ENCODE results near the gene RNF144A. TPM values are rescaled to one million over a fixed set of nuclear protein-coding genes. Genes with fewer than 3 reads are reported as not detected.

RNF144A gene
- total and polyA plus RNA-seq, 2 experiments from 2014 or later, result 2.8 to 14.7 TPM

- TF ChIP-seq ZNF462 (CRISPR knock-in tag; IDR thresholded peaks at IDR 0.05) (no peak), REST (IDR thresholded peaks at IDR 0.05; ENCODE audit: unreplicated experiment) (no peak), POLR2AphosphoS5 (IDR thresholded peaks at IDR 0.05; ENCODE audit: low read depth) (no peak)
These were observed 60.6 kb downstream of the RNF144A start (continued) for GRCh38 chr2:6977786-6978185.

GRCh38 chr2:6978991-6979390, 61.8 kb downstream of the RNF144A start:
- Histone ChIP-seq H3K4me1 (ENCODE audit: insufficient read depth) (no peaks in the 10 kb centered on the region), H3K4me3 (no peak overlapping the region), H4K20me1 (replicated peaks; ENCODE audit: insufficient read depth) (no peaks in the 10 kb centered on the region), H3K27ac (ENCODE audit: low read depth) (no peak overlapping the region), H3K4me2 (no peak overlapping the region), H3K79me2 (replicated peaks; ENCODE audit: insufficient read depth) (no peaks in the 10 kb centered on the region), H3F3A (replicated peaks; ENCODE audit: low read depth) (no peaks in the 10 kb centered on the region), H2AFZ (no peak overlapping the region), H3K27me3 (ENCODE audit: insufficient read depth) (no peaks in the 10 kb centered on the region), H3K9me2 (ENCODE audit: insufficient read depth) (no peaks in the 10 kb centered on the region), H3K36me3 (ENCODE audit: insufficient read depth) (no peaks in the 10 kb centered on the region)
- Mint-ChIP-seq H3K36me3 (ENCODE audit: low read depth) (peaks cover 32% of the 10 kb centered on the region), H3K9me3 (peaks cover 28% of the 10 kb centered on the region), H3K4me1 (peaks cover 11% of the 10 kb centered on the region), H3K27ac (no peak overlapping the region), H3K4me3 (no peak overlapping the region), H3K27me3 (ENCODE audit: insufficient read depth, low read depth, poor library complexity) (peaks cover 5% of the 10 kb centered on the region)
- DNase-seq (ENCODE audit: low spot score), result no peak
- no peak for ATAC-seq
- TF ChIP-seq POLR2AphosphoS5 (IDR thresholded peaks at IDR 0.05; ENCODE audit: low read depth) (no peak), CREB1 (CRISPR knock-in tag; IDR thresholded peaks at IDR 0.05; ENCODE audit: low read depth) (no peak), ZNF462 (CRISPR knock-in tag; IDR thresholded peaks at IDR 0.05) (no peak), STAT1 (IDR thresholded peaks at IDR 0.05; ENCODE audit: unreplicated experiment) (no peak), ZNF114 (CRISPR knock-in tag; IDR thresholded peaks at IDR 0.05) (no peak)
